Activated gamma-delta T cell treated with anti-CD3 and anti-CD28 coated beads, Interleukin-2, amount 50 U/mL, for 16 hours (primary cell): ENCODE results near the gene CDH1.
A peak's percentile ranks its signal among the peaks of the same experiment; 100 is the strongest.
"Not testable (repeated sequence)": the region's sequence is repeated elsewhere in the genome, so short reads cannot be mapped to it uniquely, and the experiment has no call there.

Experiments used
- DNase-seq: peaks from one replicate; pipeline ENCODE4 v3.0.0-alpha.2; 2020; ENCODE audit warnings: low read depth

The CDH1 gene

GRCh38 chr16:68737046-68737729 lies at the start of gene CDH1:
TSS of gene CDH1 (plus strand) at chr16:68737292. CDS start at chr16:68737416, 124 bp downstream.
- DNase-seq = no peak

DNA sequence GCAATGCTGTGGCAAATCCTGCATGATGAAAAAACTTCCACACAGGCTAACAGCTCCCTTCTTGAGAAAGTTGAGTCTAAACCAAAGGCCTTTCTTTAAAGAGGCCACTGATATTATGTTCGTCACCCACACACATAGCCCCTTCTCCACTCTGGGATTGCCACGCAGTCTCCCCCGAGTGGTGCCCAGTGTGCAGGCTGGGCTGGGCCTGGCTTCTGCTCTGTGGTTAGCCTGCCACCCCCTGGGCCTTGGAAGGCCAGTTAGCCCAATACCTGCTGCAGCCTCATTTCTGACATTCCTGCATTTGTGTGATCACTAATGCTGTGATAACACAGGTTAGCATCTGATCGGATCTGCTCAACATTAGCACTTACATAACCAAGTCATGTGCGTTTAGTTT lies 47.2 kb upstream of the CDH1 start:
- DNase-seq = no peak

DNA sequence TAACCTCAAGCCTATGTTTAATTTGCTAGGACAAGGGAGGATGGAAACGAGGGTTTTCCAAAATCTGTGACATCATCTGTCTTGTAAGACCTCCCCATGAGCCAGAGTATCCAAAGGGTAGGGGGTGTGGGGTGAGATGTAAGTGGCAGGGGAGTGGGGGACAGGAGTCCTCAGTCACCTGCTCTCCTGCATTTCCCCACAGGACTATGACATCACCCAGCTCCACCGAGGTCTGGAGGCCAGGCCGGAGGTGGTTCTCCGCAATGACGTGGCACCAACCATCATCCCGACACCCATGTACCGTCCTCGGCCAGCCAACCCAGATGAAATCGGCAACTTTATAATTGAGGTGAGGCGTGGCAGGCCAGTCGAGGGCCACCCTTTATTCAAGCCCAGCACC lies 41.5 kb upstream of the CDH1 start:
- no peak for DNase-seq

GRCh38 chr16:68696514-68696913 lies 40.6 kb upstream of the CDH1 start:
- DNase-seq = no peak

DNA sequence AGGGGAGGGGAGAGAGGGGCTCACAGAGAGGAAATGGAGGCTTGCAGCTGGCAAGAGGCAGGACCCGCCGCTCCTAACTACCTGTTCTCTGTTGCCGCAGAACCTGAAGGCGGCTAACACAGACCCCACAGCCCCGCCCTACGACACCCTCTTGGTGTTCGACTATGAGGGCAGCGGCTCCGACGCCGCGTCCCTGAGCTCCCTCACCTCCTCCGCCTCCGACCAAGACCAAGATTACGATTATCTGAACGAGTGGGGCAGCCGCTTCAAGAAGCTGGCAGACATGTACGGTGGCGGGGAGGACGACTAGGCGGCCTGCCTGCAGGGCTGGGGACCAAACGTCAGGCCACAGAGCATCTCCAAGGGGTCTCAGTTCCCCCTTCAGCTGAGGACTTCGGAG lies 39.0 kb upstream of the CDH1 start:
- no peak for DNase-seq

DNA sequence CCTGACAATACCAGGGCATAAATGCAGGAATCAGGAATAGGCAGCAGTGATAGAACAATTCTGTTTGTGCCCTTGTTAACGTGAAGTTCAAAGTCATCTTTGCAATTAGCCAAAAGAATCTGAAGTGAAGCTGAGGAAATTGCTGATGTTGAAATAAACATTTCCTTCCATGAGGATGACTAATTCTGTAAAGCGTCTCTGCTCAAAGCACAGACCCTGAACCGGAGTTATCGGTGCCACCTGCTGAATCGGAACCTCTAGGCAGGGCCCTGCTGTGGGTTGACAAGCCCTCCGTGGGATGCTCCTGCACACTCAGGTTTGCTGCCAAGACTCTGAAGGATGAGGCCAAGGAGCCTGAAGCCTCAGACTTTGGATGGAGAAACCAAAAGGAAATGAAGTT lies 37.0 kb upstream of the CDH1 start:
- no peak for DNase-seq

DNA sequence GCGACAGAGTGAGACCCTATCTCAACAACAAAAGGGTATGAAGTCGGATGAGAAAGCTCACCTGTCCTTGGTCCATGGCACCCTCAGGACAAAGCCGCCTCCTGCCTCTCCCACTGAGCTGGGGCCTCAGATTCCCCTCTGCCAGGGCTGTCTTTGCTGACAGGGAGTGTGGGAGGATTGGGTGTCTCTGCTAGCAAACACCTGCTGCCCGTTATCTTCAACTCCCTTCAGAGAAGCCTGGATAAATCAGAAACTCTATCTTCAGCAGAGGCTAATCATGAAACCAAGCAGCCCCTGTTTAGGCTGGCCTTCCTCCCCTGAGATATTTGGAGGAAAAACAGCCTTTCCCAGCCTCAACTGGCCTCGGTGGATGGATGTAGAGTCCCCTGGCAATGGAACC lies 36.3 kb upstream of the CDH1 start:
- no peak for DNase-seq

- peak; percentile 21 for DNase-seq
Measured at GRCh38 chr16:68704232-68704867, 32.7 kb upstream of the CDH1 start.

DNA sequence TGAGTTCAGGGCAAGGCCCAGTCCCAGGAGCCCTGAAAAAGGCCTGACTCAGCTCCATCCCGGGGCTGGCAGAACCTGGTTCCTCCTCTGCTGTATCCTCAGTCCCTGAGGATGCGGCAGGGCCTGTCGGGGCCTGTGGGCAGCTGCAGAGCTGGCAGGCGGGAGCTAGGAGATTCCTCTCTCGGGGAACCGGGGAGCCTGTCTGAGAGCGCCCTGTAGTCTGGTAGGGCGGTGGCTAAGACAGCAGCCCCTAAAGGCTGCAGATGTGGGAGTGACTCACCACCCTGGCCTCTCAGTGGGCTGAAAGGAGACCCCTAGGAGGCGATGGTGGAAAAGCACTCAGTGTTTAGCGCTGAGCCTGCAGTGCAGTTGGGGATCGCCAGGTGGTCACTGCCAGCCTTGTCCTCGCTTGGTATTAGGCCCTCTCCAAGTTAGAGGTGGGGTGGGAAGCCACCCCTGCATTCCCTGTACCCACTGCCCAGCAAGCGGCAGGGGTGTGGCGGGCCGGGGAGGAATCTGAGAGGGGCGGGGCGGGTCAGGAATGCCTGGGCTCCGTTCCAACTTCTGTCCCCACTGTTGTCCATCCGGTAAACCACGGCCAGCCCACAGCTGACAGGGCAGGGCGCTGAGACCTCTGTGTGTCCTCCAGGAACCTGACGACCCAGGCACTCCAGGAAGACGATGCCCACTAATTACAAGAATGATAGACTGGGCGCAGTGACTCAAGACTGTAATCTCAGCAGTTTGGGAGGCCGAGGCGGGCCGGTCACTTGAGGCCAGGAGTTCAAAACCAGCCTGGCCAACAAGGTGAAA lies 29.5 kb upstream of the CDH1 start:
- DNase-seq = no peak

DNA sequence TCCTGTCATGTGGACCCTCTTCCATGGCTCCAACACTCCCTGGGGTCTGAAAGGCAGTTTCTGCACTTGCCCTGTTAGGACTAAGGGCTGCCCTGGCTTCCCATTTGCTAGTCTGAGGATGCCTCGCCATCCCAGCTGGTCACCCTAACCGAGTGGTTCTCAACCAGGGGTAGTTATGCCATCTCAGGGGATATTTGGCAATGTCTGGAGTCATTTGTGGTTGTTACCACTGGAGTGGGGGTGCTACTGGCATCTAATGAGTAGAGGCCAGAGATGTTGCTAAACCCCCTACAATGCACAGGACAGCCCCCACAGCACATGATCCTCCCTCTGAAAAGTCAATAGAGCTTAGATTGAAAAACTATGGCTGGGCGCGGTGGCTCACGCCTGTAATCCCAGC lies 26.9 kb upstream of the CDH1 start:
- DNase-seq = no peak

GRCh38 chr16:68711421-68712139 lies 25.5 kb upstream of the CDH1 start:
- DNase-seq = no peak

DNA sequence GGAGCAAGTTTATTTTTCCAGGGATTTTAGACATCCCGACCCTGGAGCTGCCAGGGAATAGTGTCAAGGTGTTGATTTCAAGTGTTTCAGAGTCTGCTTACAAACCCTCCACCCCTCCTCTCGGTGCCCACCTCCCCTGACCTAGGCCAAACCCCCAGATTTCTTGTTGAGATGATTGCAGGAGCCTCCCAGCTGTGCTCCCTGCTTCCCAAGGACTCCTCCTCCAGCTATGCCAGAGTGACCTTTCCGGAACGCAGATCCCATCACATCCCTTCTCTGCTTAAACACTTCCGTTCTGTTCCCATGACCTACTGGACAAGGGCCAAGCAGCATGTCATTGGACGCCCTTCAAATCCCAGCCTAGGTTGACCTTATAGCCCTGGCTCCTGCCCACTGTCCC lies 23.7 kb upstream of the CDH1 start:
- no peak for DNase-seq

DNA sequence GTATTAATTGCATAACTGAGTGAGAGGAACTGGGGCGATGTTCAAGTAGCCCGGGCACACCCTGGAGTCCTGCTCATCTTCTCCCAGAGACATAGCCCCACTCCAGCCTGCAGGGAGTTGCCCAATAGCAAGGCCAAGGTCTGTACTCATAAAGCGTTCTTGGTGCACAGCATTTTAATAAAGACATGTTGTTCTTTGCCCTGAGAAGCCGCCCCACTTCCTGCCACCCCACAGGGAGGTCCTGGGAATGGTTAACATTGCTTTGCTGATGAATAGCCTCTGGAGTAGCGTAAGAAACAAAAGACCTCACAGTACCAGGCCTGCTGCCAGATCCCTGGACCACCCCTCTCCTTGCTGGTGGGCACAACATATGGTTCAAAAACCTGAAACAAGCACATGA lies 21.6 kb upstream of the CDH1 start:
- DNase-seq = no peak

GRCh38 chr16:68716516-68716915 lies 20.6 kb upstream of the CDH1 start:
- DNase-seq = not testable (repeated sequence)

DNA sequence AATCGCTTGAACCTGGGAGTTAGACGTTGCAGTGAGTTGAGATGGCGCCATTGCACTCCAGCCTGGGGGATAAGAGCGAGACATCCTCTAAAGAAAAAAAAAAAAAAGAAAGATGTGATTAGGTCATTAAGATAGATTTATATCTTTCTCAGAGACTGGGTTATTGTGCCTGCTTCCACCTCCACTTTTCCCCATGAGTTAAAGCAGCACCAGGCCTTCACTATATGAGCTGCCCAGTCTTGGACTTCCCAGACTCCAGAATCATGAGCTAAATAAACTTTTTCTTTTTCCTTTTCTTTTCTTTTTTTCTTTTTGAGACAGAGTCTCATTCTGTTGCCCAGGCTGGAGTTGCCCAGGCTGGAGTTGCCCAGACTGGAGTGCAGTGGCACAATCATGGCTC lies 19.4 kb upstream of the CDH1 start:
- no peak for DNase-seq

GRCh38 chr16:68718590-68718989 lies 18.5 kb upstream of the CDH1 start:
- no peak for DNase-seq

- DNase-seq = no peak
Measured at GRCh38 chr16:68719993-68720489, 17.1 kb upstream of the CDH1 start.

GRCh38 chr16:68722119-68723024 lies 14.7 kb upstream of the CDH1 start:
- no peak for DNase-seq

DNA sequence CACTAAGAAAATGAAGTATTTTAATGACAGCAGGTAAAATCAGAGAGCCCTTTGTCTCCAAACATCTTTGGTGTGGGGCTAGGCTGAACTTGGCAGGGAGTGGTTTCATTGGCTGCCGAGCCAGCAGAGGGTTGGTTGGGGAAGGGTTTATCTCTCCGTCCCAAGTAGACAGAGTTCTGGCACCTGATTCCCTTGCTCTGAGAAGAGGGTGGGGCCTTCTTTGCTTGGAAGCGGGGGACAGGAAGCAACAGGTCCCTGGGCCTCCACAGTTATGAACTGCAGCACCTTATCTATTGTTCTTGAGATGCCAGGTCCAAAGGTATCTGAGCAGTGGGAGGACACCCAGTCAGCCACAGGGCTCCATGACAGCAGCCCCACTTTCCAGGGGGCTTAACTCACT lies 12.3 kb upstream of the CDH1 start:
- no peak for DNase-seq

- DNase-seq = no peak
Measured at GRCh38 chr16:68728523-68728922, 8.6 kb upstream of the CDH1 start.

DNA sequence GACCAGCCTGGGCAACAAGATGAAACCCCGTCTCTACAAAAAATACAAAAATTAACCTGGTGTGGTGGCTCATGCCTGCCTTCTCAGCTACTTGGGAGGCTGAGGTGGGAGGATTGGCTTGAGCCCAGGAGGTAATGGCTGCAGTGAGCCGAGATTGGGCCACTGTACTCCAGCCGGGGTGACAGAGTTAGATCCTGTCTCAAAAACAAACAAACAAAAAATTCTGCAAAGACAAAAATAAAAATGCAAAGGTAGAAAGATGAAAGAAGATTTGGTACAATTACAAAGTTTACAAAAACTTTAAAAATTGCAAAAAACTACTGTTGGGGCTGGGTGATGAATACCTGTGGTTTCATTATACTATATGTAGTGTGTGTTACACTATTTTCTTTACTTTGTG lies 5.5 kb upstream of the CDH1 start:
- DNase-seq = no peak
